Erythroblast (primary cell): ENCODE results near the gene RPS6KB2.

Experiments used
- GATA1 ChIP-seq: IDR thresholded peaks from 2 replicates; pipeline ENCODE4 v1.6.1; 2011; ENCODE audit warnings: low read depth, mild to moderate bottlenecking, control low read depth, low read length, moderate library complexity
- POLR2A ChIP-seq: IDR thresholded peaks from 2 replicates; pipeline ENCODE4 v1.6.1; 2011; ENCODE audit warnings: mild to moderate bottlenecking, low read length

DNA sequence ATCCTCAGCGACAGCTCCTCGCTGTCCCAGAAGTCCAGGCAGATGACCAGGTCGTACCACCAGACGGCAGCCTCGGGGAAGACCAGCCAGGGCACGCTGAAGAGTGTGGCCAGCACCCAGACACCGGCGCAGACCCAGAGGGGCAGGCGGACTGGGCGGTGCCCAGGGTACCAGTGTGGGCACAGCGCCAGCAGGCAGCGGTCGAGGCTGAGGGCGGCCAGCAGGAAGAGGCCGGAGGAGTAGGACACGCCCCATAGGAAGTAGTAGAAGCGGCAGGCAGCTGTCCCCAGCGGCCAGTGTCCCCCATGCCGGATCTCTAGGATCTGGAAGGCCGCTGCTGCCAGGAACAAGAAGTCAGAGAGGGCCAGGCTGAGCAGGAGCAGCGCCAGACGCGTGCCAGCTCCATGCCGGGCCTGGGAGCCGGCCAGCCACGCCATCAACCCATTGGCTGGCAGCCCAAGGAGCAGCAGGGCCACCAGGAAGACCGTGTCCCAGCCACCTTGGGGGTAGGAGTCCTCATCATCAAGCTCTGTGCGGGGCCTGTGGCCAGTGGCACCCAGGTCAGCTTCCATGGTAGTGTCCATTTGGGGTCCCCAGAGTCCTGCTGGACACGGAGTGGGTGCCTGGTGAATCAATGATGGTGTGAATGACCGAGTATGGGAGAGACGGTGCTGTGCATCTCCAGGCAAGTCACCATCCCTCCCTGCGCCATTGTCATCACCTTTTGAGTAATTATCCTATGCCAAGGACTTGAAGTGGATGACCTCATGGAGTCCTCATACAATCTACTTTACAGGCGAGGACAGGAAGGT is 24.1 kb downstream of the RPS6KB2 start, which contains the start of gene GPR152:
- TF ChIP-seq POLR2A: no peak
- no peak for TF ChIP-seq GATA1
